K562 (cell line): ENCODE data around the gene ERC2. TPM values are rescaled to one million over a fixed set of nuclear protein-coding genes. Genes with fewer than 3 reads are reported as not detected.

Experiments
- ATAC-seq: fragments of 200-7000 bp; cut with Tn5 transposase; 3 replicates; pipeline ENCODE4 v1.9.1; 2020; ENCODE audit warnings: moderate library complexity
- BruUV-seq: library from RNA; stranded (reverse); fragments of 400-500 nt; replicated peaks from 2 replicates; lab custom pipeline; 2021; lab: Mats Ljungman, UMichigan
- CTCF ChIA-PET: fragments of 300-600 bp; formaldehyde crosslinking; extraction: SDS; loops from one replicate; lab custom pipeline; 2021; ENCODE audit warnings: low intra/inter-chr PET ratio; lab: Yijun Ruan, JAX
- POLR2A ChIA-PET: fragments of 300-600, 350-650 bp; sonication (Branson Sonifier 250); formaldehyde crosslinking; extraction: SDS; loops from one replicate; lab custom pipeline; 2021; ENCODE audit warnings: antibody characterized with exemption, inconsistent platforms; lab: Yijun Ruan, JAX
- DNase-seq, 4 experiments: peaks; one replicate each; pipeline versions ENCODE4 v3.0.0 to v3.0.0-alpha.2; 2011 to 2018; ENCODE audit warnings: low spot score in 3 of 4, mixed read lengths in 3 of 4; ENCODE audit errors: extremely low read depth in 1 of 4
- FAIRE-seq: peaks from 2 replicates; lab custom pipeline; 2011; peaks lifted over from hg19 to GRCh38; lab: Jason Lieb, UNC
- H2AFZ ChIP-seq: 2 replicates; pipeline ENCODE4 v1.6.0; 2011; ENCODE audit warnings: low read depth, low read length, control low read depth, inconsistent platforms
- H3K27ac ChIP-seq: fragments of 200-600 bp; 3 replicates; pipeline ENCODE4 v1.8.0; 2011; ENCODE audit warnings: low read depth, mild to moderate bottlenecking, control low read depth, inconsistent platforms, low read length, moderate library complexity, mixed read lengths; ENCODE audit errors: extremely low read depth
- H3K27me3 ChIP-seq, 2 experiments: fragments of 300-600 bp in 1 of 2; 2 replicates in 1 of 2; 3 replicates in 1 of 2; pipeline versions ENCODE4 v1.6.0 to v1.8.0; 2011; ENCODE audit warnings: inconsistent platforms in 2 of 2, low read length in 2 of 2, mild to moderate bottlenecking in 1 of 2, mixed read lengths in 1 of 2, moderate library complexity in 1 of 2; ENCODE audit not compliant: control insufficient read depth in 2 of 2, insufficient read depth in 2 of 2
- H3K36me3 ChIP-seq: fragments of 300-600 bp; 3 replicates; pipeline ENCODE4 v1.8.0; 2011; ENCODE audit warnings: mild to moderate bottlenecking, low read length, inconsistent platforms; ENCODE audit not compliant: control insufficient read depth, insufficient read depth
- H3K4me1 ChIP-seq, 2 experiments: fragments of 200-600 bp in 1 of 2; replicated peaks in 1 of 2; 2 replicates in 1 of 2; 3 replicates in 1 of 2; pipeline versions ENCODE4 v1.5.1 to v1.8.0; 2011; ENCODE audit warnings: inconsistent platforms in 2 of 2, low read length in 2 of 2, mild to moderate bottlenecking in 1 of 2, mixed read lengths in 1 of 2, moderate library complexity in 1 of 2; ENCODE audit not compliant: control insufficient read depth in 2 of 2, insufficient read depth in 2 of 2
- H3K4me2 ChIP-seq: 2 replicates; pipeline ENCODE4 v1.6.1; 2011; ENCODE audit warnings: low read length, control low read depth, inconsistent platforms, mixed read lengths; ENCODE audit not compliant: insufficient read depth
- H3K4me3 ChIP-seq: fragments of 200-600 bp; sonication (generic), shearing (Covaris generic); 2 replicates; pipeline ENCODE4 v1.5.1; 2016; ENCODE audit warnings: control low read depth, inconsistent platforms
- H3K79me2 ChIP-seq: fragments of 200-600 bp; 3 replicates; pipeline ENCODE4 v1.8.0; 2011; ENCODE audit warnings: low read length, inconsistent platforms; ENCODE audit not compliant: control insufficient read depth, insufficient read depth
- H3K9ac ChIP-seq, 2 experiments: 2 replicates each; pipeline versions ENCODE4 v1.6.0 to v1.6.1; 2011; ENCODE audit warnings: low read depth in 2 of 2, low read length in 2 of 2, control low read depth in 1 of 2, inconsistent platforms in 1 of 2, mild to moderate bottlenecking in 1 of 2, mixed read lengths in 1 of 2; ENCODE audit not compliant: insufficient read depth in 1 of 2
- H3K9me1 ChIP-seq: one replicate; pipeline ENCODE4 v1.6.0; 2011; ENCODE audit warnings: inconsistent platforms, mild to moderate bottlenecking, low read length, moderate library complexity; ENCODE audit not compliant: control insufficient read depth, insufficient read depth
- H3K9me3 ChIP-seq: replicated peaks from 2 replicates; pipeline ENCODE4 v1.5.1; 2011; ENCODE audit warnings: low read depth, low read length, inconsistent platforms; ENCODE audit not compliant: control insufficient read depth, insufficient read depth
- H4K20me1 ChIP-seq: replicated peaks from 2 replicates; pipeline ENCODE4 v1.6.1; 2011; ENCODE audit warnings: low read length, inconsistent platforms, mixed read lengths; ENCODE audit not compliant: control insufficient read depth, insufficient read depth
- GABPB1 ChIP-seq: sonication (generic); formaldehyde crosslinking; IDR thresholded peaks from 2 replicates; pipeline ENCODE4 v1.8.0; 2022; ENCODE audit warnings: mild to moderate bottlenecking, missing genetic modification reagents
- IFI16 ChIP-seq: fragments of 250-450 bp; sonication (Bioruptor Pico); IDR thresholded peaks from 2 replicates; pipeline ENCODE4 v2.1.2; 2022; ENCODE audit warnings: mild to moderate bottlenecking, inconsistent platforms
- MTF1 ChIP-seq: fragments of 250-450 bp; sonication (Bioruptor Pico); IDR thresholded peaks from 2 replicates; pipeline ENCODE4 v1.9.0; 2021; ENCODE audit warnings: moderate library complexity, mild to moderate bottlenecking, inconsistent platforms, borderline replicate concordance
- POLR2AphosphoS2 ChIP-seq: IDR thresholded peaks from 2 replicates; pipeline ENCODE4 v1.6.1; 2012; ENCODE audit warnings: low read length, improper control_type of control experiment
- ZNF551 ChIP-seq: fragments of 250-450 bp; sonication (Bioruptor Pico); IDR thresholded peaks from 2 replicates; pipeline ENCODE4 v1.5.0; 2021; ENCODE audit warnings: mild to moderate bottlenecking, moderate library complexity
- WGBS: fragments of 100-300 bp; shearing (Covaris generic); methylation state at CpG from one replicate; pipeline ENCODE4 v1.1.6; 2016; ENCODE audit warnings: low coverage, mixed read lengths; ENCODE audit not compliant: insufficient coverage; ENCODE audit errors: missing lambda C conversion rate; 5-methylcytosine and 5-hydroxymethylcytosine counted together
- in situ Hi-C: fragments of 300-500 bp; cut with MboI; formaldehyde crosslinking; loops from 4 replicates; pipeline ENCODE4 v1.15.0; 2018; ENCODE audit warnings: inconsistent platforms, mixed read lengths
- intact Hi-C: fragments of 100-400 bp; cut with micrococcal nuclease; formaldehyde crosslinking; loops from 2 replicates; pipeline ENCODE4 v1.14.2; 2022
- polyA plus RNA-seq, 8 experiments: library from polyadenylated mRNA; depleted of rRNA in 4 of 8; stranded (reverse) in 5 of 8; unstranded in 3 of 8; fragments of >200 nt; fragmentation: Nextera tagmentation in 2 of 8; fragmentation: Illumina TruSeq in 1 of 8; extraction: Ambion mirVana in 2 of 8; extraction: Trizol in 1 of 8; gene quantifications; 2 replicates each; pipeline versions ENCODE4 v1.2.1 to v1.2.3, GENCODE V29; 2011 to 2014; ENCODE audit warnings: inconsistent platforms in 1 of 8, missing spikeins in 1 of 8
- total RNA-seq, 7 experiments: library from RNA; depleted of rRNA in 6 of 7; stranded (reverse); fragments of >200 nt in 6 of 7; fragmentation: Illumina TruSeq in 2 of 7; extraction: Trizol in 2 of 7; gene quantifications; 2 replicates each; pipeline versions ENCODE4 v1.2.1 to v1.2.3, GENCODE V29; 2011 to 2021; ENCODE audit warnings: low replicate concordance in 1 of 7
- TF ChIP-seq, protein P1 (sequence below): sonication (generic); formaldehyde crosslinking; IDR thresholded peaks from 2 replicates; pipeline ENCODE4 v1.8.0; 2023; ENCODE audit warnings: mild to moderate bottlenecking, missing genetic modification reagents

Gene ERC2
- total and polyA plus RNA-seq, 9 of the 15 experiments (the other 6 are each of a cell fraction or from before 2014, with no cell fraction given) = 0.04 to 0.18 (median 0.07) TPM; not detected in 2

DNA sequence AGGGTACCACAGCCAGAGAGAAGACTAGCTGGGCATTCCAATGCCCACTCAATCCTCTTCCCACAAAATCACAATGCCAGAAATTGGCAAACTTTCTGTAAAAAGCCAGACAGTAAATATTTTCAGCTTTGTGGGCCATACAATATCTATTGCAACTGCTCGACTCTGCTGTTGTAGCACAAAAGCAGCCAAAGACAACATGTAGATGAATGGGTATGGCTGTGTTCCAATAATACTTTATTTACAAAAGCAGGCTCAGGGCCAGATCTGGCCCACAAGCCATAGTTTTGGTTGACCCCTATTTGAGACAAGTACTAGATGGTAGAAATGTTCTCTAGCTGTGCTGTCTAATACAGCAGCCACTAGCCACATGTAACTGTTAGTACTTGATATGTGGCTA lies 330.9 kb downstream of the ERC2 start:
- WGBS = 0% methylated on average over 1 of the region's 1 CpG
- H3K4me1 ChIP-seq = no peaks in the 10 kb centered on the region
- H3K79me2 ChIP-seq = no peaks in the 10 kb centered on the region
- no peak overlapping the region for H3K9ac ChIP-seq
- BruUV-seq = no TSS peak
- in situ Hi-C loops = no loop called here
- ChIA-PET CTCF (no interaction called here), POLR2A (no interaction called here)
- ATAC-seq = no peak
- intact Hi-C loops = no loop called here
- no peaks in the 10 kb centered on the region for H3K27me3 ChIP-seq
- DNase-seq = no peak
- no peak overlapping the region for H2AFZ ChIP-seq
- no peak overlapping the region for H3K4me3 ChIP-seq
- no peaks in the 10 kb centered on the region for H3K9me3 ChIP-seq
- no peak overlapping the region for H3K4me2 ChIP-seq
- no peaks in the 10 kb centered on the region for H3K36me3 ChIP-seq
- no peaks in the 10 kb centered on the region for H3K9me1 ChIP-seq
- TF ChIP-seq MTF1 (CRISPR knock-in tag) (no peak), GABPB1 (CRISPR knock-in tag) (no peak), IFI16 (CRISPR knock-in tag) (no peak), ZNF551 (CRISPR knock-in tag) (no peak), POLR2AphosphoS2 (no peak)
- TF ChIP-seq, protein P1, sequence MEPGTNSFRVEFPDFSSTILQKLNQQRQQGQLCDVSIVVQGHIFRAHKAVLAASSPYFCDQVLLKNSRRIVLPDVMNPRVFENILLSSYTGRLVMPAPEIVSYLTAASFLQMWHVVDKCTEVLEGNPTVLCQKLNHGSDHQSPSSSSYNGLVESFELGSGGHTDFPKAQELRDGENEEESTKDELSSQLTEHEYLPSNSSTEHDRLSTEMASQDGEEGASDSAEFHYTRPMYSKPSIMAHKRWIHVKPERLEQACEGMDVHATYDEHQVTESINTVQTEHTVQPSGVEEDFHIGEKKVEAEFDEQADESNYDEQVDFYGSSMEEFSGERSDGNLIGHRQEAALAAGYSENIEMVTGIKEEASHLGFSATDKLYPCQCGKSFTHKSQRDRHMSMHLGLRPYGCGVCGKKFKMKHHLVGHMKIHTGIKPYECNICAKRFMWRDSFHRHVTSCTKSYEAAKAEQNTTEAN (CRISPR knock-in tag) = no peak
- no peak overlapping the region for H3K27ac ChIP-seq
- no peak for FAIRE-seq
- H4K20me1 ChIP-seq = no peaks in the 10 kb centered on the region
